Progenitor cell of endocrine pancreas (in vitro differentiated cells): ENCODE results near the gene SNAPC4. TPM values are rescaled to one million over a fixed set of nuclear protein-coding genes. Genes with fewer than 3 reads are reported as not detected.

Experiments used
- DNase-seq: peaks from one replicate; pipeline ENCODE4 v3.0.0; 2021; ENCODE audit warnings: low spot score; ENCODE audit not compliant: unreplicated experiment
- H3K27ac Mint-ChIP-seq: 2 replicates; pipeline ENCODE4 v1.8.0; 2021; ENCODE audit warnings: mild to moderate bottlenecking, moderate library complexity, mixed read lengths
- H3K27me3 Mint-ChIP-seq: 2 replicates; pipeline ENCODE4 v1.8.0; 2021; ENCODE audit warnings: mixed read lengths
- H3K36me3 Mint-ChIP-seq: 2 replicates; pipeline ENCODE4 v1.8.0; 2022; ENCODE audit warnings: mixed read lengths; ENCODE audit not compliant: insufficient read depth
- H3K4me1 Mint-ChIP-seq: 2 replicates; pipeline ENCODE4 v1.8.0; 2021; ENCODE audit warnings: low read depth, mixed read lengths
- H3K4me3 Mint-ChIP-seq: 2 replicates; pipeline ENCODE4 v1.8.0; 2021; ENCODE audit warnings: low read depth, mild to moderate bottlenecking, moderate library complexity, mixed read lengths
- H3K9me3 Mint-ChIP-seq: 2 replicates; pipeline ENCODE4 v1.8.0; 2021; ENCODE audit warnings: low read depth, mixed read lengths
- total RNA-seq: library from RNA; stranded (reverse); gene quantifications from 2 replicates; pipeline ENCODE4 v1.2.1, GENCODE V29; 2021
- TF ChIP-seq, protein P1 (sequence below): fragments of 200-600 bp; sonication (generic); IDR thresholded peaks from one replicate; pipeline ENCODE4 v1.5.0; 2021; ENCODE audit warnings: antibody characterized with exemption, mild to moderate bottlenecking; ENCODE audit not compliant: unreplicated experiment

SNAPC4 gene
- total RNA-seq, 1 donor from 2014 or later, result 22.3 TPM

DNA sequence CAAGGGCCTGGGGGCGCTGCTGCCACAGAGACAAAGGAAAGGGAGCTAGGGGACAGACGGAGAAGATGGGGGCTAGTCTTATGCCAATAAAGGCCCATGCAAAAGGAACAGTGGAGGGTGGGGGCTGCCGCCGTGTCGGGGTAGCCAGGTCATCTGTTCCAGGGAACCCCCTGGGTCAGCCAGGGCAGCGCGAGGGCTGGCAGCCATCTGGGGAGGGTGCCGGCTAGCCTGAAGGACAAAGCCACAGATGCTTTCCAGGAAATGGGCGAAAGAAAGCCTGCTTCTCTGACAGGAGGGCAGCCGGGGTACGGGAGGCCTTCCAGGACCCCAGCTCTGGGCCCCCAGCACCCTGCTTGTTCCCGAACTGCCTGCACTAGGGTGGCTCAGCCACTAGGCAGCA lies 24.9 kb downstream of the SNAPC4 start:
- H3K4me3 Mint-ChIP-seq, result no peak overlapping the region
- peaks cover 2% of the 10 kb centered on the region for H3K4me1 Mint-ChIP-seq
- no peaks in the 10 kb centered on the region for H3K27me3 Mint-ChIP-seq
- H3K27ac Mint-ChIP-seq, result no peak overlapping the region
- TF ChIP-seq, protein P1, sequence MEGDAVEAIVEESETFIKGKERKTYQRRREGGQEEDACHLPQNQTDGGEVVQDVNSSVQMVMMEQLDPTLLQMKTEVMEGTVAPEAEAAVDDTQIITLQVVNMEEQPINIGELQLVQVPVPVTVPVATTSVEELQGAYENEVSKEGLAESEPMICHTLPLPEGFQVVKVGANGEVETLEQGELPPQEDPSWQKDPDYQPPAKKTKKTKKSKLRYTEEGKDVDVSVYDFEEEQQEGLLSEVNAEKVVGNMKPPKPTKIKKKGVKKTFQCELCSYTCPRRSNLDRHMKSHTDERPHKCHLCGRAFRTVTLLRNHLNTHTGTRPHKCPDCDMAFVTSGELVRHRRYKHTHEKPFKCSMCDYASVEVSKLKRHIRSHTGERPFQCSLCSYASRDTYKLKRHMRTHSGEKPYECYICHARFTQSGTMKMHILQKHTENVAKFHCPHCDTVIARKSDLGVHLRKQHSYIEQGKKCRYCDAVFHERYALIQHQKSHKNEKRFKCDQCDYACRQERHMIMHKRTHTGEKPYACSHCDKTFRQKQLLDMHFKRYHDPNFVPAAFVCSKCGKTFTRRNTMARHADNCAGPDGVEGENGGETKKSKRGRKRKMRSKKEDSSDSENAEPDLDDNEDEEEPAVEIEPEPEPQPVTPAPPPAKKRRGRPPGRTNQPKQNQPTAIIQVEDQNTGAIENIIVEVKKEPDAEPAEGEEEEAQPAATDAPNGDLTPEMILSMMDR, result no peak
- no peak for DNase-seq
- no peaks in the 10 kb centered on the region for H3K9me3 Mint-ChIP-seq
- H3K36me3 Mint-ChIP-seq, result no peaks in the 10 kb centered on the region

DNA sequence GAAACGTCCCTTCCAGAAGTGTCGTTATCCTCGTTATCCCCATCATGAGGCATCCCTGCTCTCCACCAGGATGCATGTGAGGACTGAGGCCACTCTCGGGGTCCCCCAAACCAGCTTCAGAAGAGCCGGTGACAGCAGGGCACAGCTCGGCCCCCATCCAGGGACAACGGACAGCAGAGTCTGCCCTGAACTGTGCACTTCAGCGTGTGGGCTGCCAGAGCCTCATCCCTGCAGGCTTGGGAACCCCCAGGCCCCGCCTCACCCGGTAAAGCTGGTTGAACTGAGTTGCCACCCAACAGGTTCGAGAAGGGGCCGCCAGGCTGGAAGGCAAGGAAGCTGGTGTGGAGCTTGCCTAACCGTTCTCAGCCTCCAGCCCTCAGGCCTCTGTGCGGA lies 25.8 kb downstream of the SNAPC4 start:
- H3K27me3 Mint-ChIP-seq, result no peaks in the 10 kb centered on the region
- no peaks in the 10 kb centered on the region for H3K36me3 Mint-ChIP-seq
- H3K9me3 Mint-ChIP-seq, result no peaks in the 10 kb centered on the region
- no peak overlapping the region for H3K27ac Mint-ChIP-seq
- no peak for DNase-seq
- peaks cover 2% of the 10 kb centered on the region for H3K4me1 Mint-ChIP-seq
- H3K4me3 Mint-ChIP-seq, result no peak overlapping the region
- TF ChIP-seq, protein P1, result no peak

DNA sequence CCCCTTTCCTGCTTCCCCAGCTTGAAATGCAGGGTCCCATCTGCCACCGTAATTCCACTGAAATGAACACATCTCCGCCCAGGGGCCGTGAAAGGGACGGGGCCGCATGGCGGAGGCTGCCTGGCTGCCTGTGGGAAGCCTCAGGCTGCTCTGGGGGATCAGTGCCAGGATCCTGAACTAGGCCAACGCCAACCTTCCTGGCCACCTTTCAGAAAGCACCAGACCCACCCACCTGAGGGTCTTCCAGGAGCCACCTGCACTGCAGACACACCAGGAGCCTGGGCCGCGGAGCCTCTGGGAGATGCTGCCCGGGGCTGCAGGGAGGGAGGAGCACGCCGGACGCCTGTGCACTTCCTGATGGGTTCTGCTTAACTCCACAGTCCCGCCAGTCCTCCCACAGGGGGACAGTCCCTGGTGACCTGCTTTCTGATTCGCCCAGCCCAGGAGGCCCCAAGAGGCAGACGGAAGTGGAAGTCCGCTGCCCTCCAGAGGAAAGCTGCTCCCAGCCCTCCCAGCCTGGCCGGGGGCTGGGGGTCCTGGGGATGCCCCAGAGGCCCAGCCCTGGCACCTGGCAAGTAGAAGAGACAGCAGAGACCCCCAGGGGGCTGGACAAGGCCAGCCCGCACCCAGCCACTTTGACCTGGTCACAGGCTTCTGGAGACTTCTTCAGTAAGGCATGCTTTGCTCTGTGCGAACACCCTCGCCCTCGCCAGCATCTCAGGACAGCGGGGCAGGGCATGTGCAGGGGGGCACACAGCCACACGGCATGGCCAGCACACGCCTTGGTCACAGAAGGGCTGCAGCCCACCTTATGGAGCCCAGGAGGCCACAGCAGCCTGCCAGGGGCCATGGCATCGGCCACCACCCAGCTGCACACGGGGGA lies 26.4 kb downstream of the SNAPC4 start, which contains the start of gene CARD9:
TSS of gene CARD9 (minus strand) at position 370 of the 883 bp plus-strand sequence. CDS start 1,591 bp downstream, outside the sequence.
- H3K4me1 Mint-ChIP-seq, result peaks cover 2% of the 10 kb centered on the region
- TF ChIP-seq, protein P1, result no peak
- H3K9me3 Mint-ChIP-seq, result no peaks in the 10 kb centered on the region
- H3K27me3 Mint-ChIP-seq, result no peaks in the 10 kb centered on the region
- no peaks in the 10 kb centered on the region for H3K36me3 Mint-ChIP-seq
- H3K27ac Mint-ChIP-seq, result no peak within 1 kb of the TSS
- H3K4me3 Mint-ChIP-seq, result no peak within 1 kb of the TSS
- no peak for DNase-seq

DNA sequence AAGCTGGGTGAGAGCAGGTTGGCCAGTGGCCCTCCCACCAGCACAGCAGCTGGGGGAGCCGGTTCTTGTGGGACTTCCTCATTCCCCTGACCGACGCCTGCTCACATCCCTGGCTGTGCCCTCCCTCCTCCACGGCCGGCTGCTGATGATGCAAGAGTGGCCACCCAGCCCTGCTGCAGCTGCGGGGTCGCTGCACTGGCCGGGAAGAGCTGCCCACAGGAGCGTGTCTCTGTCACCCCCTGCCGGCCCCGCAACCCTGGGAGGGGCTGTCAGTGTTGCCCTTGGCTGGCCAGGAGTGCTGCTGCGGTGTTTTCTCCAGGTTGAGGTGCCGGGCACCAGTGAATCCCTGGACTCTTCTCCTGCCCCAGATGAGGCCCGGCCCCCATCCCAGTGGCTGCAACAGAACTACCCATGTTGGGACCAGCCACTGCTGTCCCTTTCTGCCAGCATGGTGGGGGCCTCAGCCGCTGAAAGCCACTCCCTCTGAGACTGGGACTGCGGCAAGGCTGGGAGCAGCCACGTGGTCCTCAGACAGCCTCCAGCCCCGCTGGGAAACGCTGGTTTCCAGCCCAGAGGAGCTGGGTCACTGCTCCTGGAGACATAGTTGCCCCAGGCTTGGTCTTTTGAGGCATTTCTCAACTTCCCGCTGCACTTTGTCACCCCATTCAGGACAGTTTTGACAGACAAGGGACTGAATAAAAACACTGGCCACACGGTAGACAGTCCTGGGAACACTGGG lies 27.2 kb downstream of the SNAPC4 start:
- TF ChIP-seq, protein P1, result peak; percentile 16
- no peak for DNase-seq
- no peaks in the 10 kb centered on the region for H3K27me3 Mint-ChIP-seq
- no peak overlapping the region for H3K27ac Mint-ChIP-seq
- peaks cover 2% of the 10 kb centered on the region for H3K4me1 Mint-ChIP-seq
- no peak overlapping the region for H3K4me3 Mint-ChIP-seq
- H3K36me3 Mint-ChIP-seq, result no peaks in the 10 kb centered on the region
- H3K9me3 Mint-ChIP-seq, result no peaks in the 10 kb centered on the region

DNA sequence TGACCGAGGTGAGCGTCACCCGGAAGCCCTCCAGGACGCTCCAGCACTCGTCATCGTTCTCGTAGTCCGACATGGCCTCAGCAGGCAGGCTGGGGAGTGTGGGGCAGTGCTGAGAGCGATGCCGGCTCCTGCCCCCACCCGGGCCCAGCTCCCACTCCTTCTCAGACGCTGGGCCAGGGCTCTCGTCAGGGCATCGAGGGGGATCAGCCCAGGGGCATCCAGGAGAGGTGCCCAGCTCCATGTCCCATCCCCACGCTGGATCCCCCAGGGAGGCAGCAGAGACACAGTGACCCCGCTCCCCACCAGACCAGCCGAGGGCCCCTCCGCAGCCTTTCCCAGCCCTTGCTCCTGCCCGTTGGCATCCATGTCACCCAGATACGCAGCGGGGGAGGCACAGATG lies 28.0 kb downstream of the SNAPC4 start:
- H3K27ac Mint-ChIP-seq, result no peak overlapping the region
- TF ChIP-seq, protein P1, result no peak
- DNase-seq, result no peak
- H3K27me3 Mint-ChIP-seq, result no peaks in the 10 kb centered on the region
- no peak overlapping the region for H3K4me3 Mint-ChIP-seq
- peaks cover 2% of the 10 kb centered on the region for H3K4me1 Mint-ChIP-seq
- H3K36me3 Mint-ChIP-seq, result no peaks in the 10 kb centered on the region
- no peaks in the 10 kb centered on the region for H3K9me3 Mint-ChIP-seq
